ENCODE measurements around the gene SLC35D1.

GRCh38 chr1:66998972-66999371 lies 55.0 kb downstream of the SLC35D1 start:
- TF ChIP-seq CTCF (IDR thresholded peaks at IDR 0.05) = no peak
- TF ChIP-seq ZFX (IDR thresholded peaks at IDR 0.05; ENCODE audit: borderline replicate concordance) = no peak
